ENCODE measurements around the gene SMC5.

DNA sequence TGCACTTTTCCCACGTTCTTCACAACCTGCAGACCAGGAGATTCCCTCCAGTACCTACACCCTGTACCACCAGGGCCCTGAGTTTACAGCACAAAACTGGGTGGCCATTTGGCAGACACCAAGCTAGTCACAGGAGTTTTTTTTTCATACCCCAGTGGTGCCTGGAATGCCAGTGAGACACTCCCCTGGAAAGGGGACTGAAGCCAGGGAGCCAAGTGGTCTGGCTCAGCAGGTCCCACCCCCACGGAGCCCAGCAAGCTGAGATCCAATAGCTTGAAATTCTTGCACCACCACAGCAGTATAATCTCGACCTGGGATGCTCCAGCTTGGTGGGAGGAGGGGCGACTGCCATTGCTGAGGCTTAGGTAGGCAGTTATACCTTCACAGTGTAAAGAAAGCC, 26.3 kb upstream of the SMC5 start:
- TF ChIP-seq, protein P1, sequence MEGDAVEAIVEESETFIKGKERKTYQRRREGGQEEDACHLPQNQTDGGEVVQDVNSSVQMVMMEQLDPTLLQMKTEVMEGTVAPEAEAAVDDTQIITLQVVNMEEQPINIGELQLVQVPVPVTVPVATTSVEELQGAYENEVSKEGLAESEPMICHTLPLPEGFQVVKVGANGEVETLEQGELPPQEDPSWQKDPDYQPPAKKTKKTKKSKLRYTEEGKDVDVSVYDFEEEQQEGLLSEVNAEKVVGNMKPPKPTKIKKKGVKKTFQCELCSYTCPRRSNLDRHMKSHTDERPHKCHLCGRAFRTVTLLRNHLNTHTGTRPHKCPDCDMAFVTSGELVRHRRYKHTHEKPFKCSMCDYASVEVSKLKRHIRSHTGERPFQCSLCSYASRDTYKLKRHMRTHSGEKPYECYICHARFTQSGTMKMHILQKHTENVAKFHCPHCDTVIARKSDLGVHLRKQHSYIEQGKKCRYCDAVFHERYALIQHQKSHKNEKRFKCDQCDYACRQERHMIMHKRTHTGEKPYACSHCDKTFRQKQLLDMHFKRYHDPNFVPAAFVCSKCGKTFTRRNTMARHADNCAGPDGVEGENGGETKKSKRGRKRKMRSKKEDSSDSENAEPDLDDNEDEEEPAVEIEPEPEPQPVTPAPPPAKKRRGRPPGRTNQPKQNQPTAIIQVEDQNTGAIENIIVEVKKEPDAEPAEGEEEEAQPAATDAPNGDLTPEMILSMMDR (IDR thresholded peaks at IDR 0.05; ENCODE audit: insufficient read depth, low read length), result no peak
- TF ChIP-seq POLR2AphosphoS5 (IDR thresholded peaks at IDR 0.05; ENCODE audit: low read depth), result no peak
- TF ChIP-seq, protein P2, sequence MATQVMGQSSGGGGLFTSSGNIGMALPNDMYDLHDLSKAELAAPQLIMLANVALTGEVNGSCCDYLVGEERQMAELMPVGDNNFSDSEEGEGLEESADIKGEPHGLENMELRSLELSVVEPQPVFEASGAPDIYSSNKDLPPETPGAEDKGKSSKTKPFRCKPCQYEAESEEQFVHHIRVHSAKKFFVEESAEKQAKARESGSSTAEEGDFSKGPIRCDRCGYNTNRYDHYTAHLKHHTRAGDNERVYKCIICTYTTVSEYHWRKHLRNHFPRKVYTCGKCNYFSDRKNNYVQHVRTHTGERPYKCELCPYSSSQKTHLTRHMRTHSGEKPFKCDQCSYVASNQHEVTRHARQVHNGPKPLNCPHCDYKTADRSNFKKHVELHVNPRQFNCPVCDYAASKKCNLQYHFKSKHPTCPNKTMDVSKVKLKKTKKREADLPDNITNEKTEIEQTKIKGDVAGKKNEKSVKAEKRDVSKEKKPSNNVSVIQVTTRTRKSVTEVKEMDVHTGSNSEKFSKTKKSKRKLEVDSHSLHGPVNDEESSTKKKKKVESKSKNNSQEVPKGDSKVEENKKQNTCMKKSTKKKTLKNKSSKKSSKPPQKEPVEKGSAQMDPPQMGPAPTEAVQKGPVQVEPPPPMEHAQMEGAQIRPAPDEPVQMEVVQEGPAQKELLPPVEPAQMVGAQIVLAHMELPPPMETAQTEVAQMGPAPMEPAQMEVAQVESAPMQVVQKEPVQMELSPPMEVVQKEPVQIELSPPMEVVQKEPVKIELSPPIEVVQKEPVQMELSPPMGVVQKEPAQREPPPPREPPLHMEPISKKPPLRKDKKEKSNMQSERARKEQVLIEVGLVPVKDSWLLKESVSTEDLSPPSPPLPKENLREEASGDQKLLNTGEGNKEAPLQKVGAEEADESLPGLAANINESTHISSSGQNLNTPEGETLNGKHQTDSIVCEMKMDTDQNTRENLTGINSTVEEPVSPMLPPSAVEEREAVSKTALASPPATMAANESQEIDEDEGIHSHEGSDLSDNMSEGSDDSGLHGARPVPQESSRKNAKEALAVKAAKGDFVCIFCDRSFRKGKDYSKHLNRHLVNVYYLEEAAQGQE (IDR thresholded peaks at IDR 0.05; ENCODE audit: insufficient replicate concordance, low read depth), result no peak
